HCT116 (cell line): ENCODE measurements around the gene SYF2. TPM values are rescaled to one million over a fixed set of nuclear protein-coding genes. Genes with fewer than 3 reads are reported as not detected.

Source experiments
- ATAC-seq: fragments of 200-7000 bp; cut with Tn5 transposase; 2 replicates; pipeline ENCODE4 v1.9.1; 2020; ENCODE audit warnings: mild to moderate bottlenecking, moderate library complexity
- BruUV-seq: library from RNA; stranded (reverse); fragments of 400-500 nt; replicated peaks from 2 replicates; lab custom pipeline; 2021; lab: Mats Ljungman, UMichigan
- CTCF ChIA-PET: fragments of 300-600 bp; sonication (Branson Sonifier 250); formaldehyde crosslinking; loops from one replicate; lab custom pipeline; 2021; ENCODE audit warnings: antibody characterized with exemption; lab: Charles Lee
- POLR2A ChIA-PET: fragments of 300-600, 350-600 bp; sonication (Branson Sonifier 250); formaldehyde crosslinking; loops from one replicate; lab custom pipeline; 2021; ENCODE audit warnings: antibody characterized with exemption; lab: Charles Lee
- RAD21 ChIA-PET, 2 experiments: fragments of 300-600 bp; sonication (Branson Sonifier 250); formaldehyde crosslinking; loops; one replicate each; lab custom pipeline; 2023; ENCODE audit warnings: low total read pairs in 2 of 2; ENCODE audit not compliant: uncharacterized antibody in 2 of 2, unreplicated experiment in 2 of 2, low non-redundant PET in 1 of 2; lab: Charles Lee
- DNase-seq: peaks from one replicate; pipeline ENCODE4 v3.0.0-alpha.2; 2010; ENCODE audit warnings: low read depth, low spot score
- H2AFZ ChIP-seq: fragments of 200-600 bp; shearing (Covaris generic), sonication (generic); 2 replicates; pipeline ENCODE4 v1.6.1; 2017; ENCODE audit warnings: low read depth, mixed run types, mixed read lengths, antibody characterized with exemption, low read length; ENCODE audit not compliant: poor library complexity, severe bottlenecking
- H3K27ac ChIP-seq: 2 replicates; pipeline ENCODE4 v1.5.1; 2012; ENCODE audit warnings: low read depth, low read length
- H3K27me3 ChIP-seq: fragments of 200-600 bp; sonication (generic); 2 replicates; pipeline ENCODE4 v1.6.1; 2016; ENCODE audit warnings: mixed run types, low read length, mixed read lengths; ENCODE audit not compliant: insufficient read depth
- H3K36me3 ChIP-seq, 2 experiments: fragments of 200-500 bp in 1 of 2; fragments of 200-600 bp in 1 of 2; sonication (Bioruptor generic) in 1 of 2; sonication (generic) in 1 of 2; 2 replicates each; pipeline versions ENCODE4 v1.5.1 to v1.6.1; 2014 to 2016; ENCODE audit warnings: low read length in 2 of 2, inconsistent platforms in 1 of 2, mixed read lengths in 1 of 2, mixed run types in 1 of 2; ENCODE audit not compliant: insufficient read depth in 2 of 2, control insufficient read depth in 1 of 2
- H3K4me1 ChIP-seq, 2 experiments: fragments of 200-600 bp in 1 of 2; sonication (generic) in 1 of 2; 2 replicates each; pipeline versions ENCODE4 v1.5.1 to v1.6.1; 2012 to 2017; ENCODE audit warnings: low read length in 2 of 2, inconsistent platforms in 1 of 2, mild to moderate bottlenecking in 1 of 2, mixed read lengths in 1 of 2, mixed run types in 1 of 2, moderate library complexity in 1 of 2; ENCODE audit not compliant: insufficient read depth in 2 of 2, control insufficient read depth in 1 of 2
- H3K4me2 ChIP-seq: fragments of 200-600 bp; sonication (generic); 2 replicates; pipeline ENCODE4 v1.6.1; 2017; ENCODE audit warnings: mixed run types, low read length, mixed read lengths
- H3K4me3 ChIP-seq, 2 experiments: fragments of 200-600 bp in 1 of 2; sonication (generic) in 1 of 2; replicated peaks in 1 of 2; 2 replicates each; pipeline ENCODE4 v1.5.1; 2011 to 2016; ENCODE audit warnings: low read length in 2 of 2, control low read depth in 1 of 2, low read depth in 1 of 2, mild to moderate bottlenecking in 1 of 2, mixed read lengths in 1 of 2, mixed run types in 1 of 2
- H3K79me2 ChIP-seq: fragments of 200-600 bp; sonication (generic); 2 replicates; pipeline ENCODE4 v1.6.1; 2017; ENCODE audit warnings: mild to moderate bottlenecking, mixed run types, low read length, moderate library complexity, mixed read lengths; ENCODE audit not compliant: insufficient read depth
- H3K9ac ChIP-seq: fragments of 200-600 bp; sonication (generic); 2 replicates; pipeline ENCODE4 v1.6.1; 2016; ENCODE audit warnings: low read length, mixed read lengths
- H3K9me2 ChIP-seq: fragments of 200-600 bp; sonication (generic), shearing (Covaris generic); 2 replicates; pipeline ENCODE4 v1.6.1; 2017; ENCODE audit warnings: mixed run types, mild to moderate bottlenecking, moderate library complexity; ENCODE audit not compliant: insufficient read depth
- H3K9me3 ChIP-seq, 2 experiments: fragments of 200-500 bp in 1 of 2; fragments of 200-600 bp in 1 of 2; sonication (Bioruptor generic) in 1 of 2; sonication (generic) in 1 of 2; 2 replicates each; pipeline ENCODE4 v1.6.1; 2014 to 2017; ENCODE audit warnings: low read length in 2 of 2, mixed read lengths in 2 of 2, inconsistent platforms in 1 of 2, low read depth in 1 of 2, mild to moderate bottlenecking in 1 of 2, mixed run types in 1 of 2, moderate library complexity in 1 of 2; ENCODE audit not compliant: control insufficient read depth in 1 of 2, insufficient read depth in 1 of 2
- H4K20me1 ChIP-seq: fragments of 200-600 bp; sonication (generic), shearing (Covaris generic); 2 replicates; pipeline ENCODE4 v1.6.1; 2017; ENCODE audit warnings: mixed run types, mild to moderate bottlenecking, moderate library complexity; ENCODE audit not compliant: insufficient read depth
- ATF3 ChIP-seq: IDR thresholded peaks from 2 replicates; pipeline ENCODE4 v1.6.1; 2012
- CBX3 ChIP-seq: IDR thresholded peaks from 2 replicates; pipeline ENCODE4 v1.6.1; 2012; ENCODE audit warnings: low read depth
- CEBPB ChIP-seq: IDR thresholded peaks from 2 replicates; pipeline ENCODE4 v1.6.1; 2012; ENCODE audit warnings: low read depth
- EGR1 ChIP-seq: IDR thresholded peaks from 2 replicates; pipeline ENCODE4 v1.6.1; 2012; ENCODE audit warnings: low read depth
- EZH2 ChIP-seq: fragments of 200-600 bp; sonication (generic); IDR thresholded peaks from 2 replicates; pipeline ENCODE4 v1.6.1; 2017; ENCODE audit warnings: antibody characterized with exemption, mixed run types
- FOSL1 ChIP-seq: IDR thresholded peaks from 2 replicates; pipeline ENCODE4 v1.6.1; 2012; ENCODE audit warnings: low read depth
- JUND ChIP-seq: IDR thresholded peaks from 2 replicates; pipeline ENCODE4 v1.6.1; 2012
- POLR2A ChIP-seq: IDR thresholded peaks from 2 replicates; pipeline ENCODE4 v1.7.0; 2011; ENCODE audit warnings: borderline replicate concordance; ENCODE audit not compliant: insufficient read depth, insufficient read length; ENCODE audit errors: extremely low read depth
- REST ChIP-seq: IDR thresholded peaks from 2 replicates; pipeline ENCODE4 v1.6.1; 2012; ENCODE audit warnings: low read depth
- SIN3A ChIP-seq: IDR thresholded peaks from 2 replicates; pipeline ENCODE4 v1.6.1; 2012; ENCODE audit warnings: low read depth
- YY1 ChIP-seq: IDR thresholded peaks from 2 replicates; pipeline ENCODE4 v1.6.1; 2011; ENCODE audit warnings: low read length, low read depth, moderate library complexity, mild to moderate bottlenecking; ENCODE audit not compliant: insufficient replicate concordance; ENCODE audit errors: extremely low read depth
- ZFX ChIP-seq: fragments of 450-650 bp; IDR thresholded peaks from 2 replicates; pipeline ENCODE4 v1.6.1; 2017
- ZNF274 ChIP-seq: fragments of 200-500 bp; sonication (Bioruptor generic); IDR thresholded peaks from 2 replicates; pipeline ENCODE4 v1.6.1; 2014; ENCODE audit warnings: mild to moderate bottlenecking, low read depth, low read length, inconsistent platforms
- intact Hi-C: fragments of 100-400 bp; cut with micrococcal nuclease; formaldehyde crosslinking; loops from 2 replicates; pipeline ENCODE4 v1.10.0; 2022
- total RNA-seq: library from RNA; stranded (reverse); gene quantifications from one replicate; pipeline ENCODE4 v1.2.1, GENCODE V29; 2021; ENCODE audit not compliant: unreplicated experiment
- TF ChIP-seq, protein P1 (sequence below): IDR thresholded peaks from 2 replicates; pipeline ENCODE4 v1.6.1; 2012

Gene SYF2
- total RNA-seq, 1 experiment from 2014 or later = 40.4 TPM

GRCh38 chr1:25185409-25186160 lies 46.7 kb downstream of the SYF2 start:
- intact Hi-C loops = no loop called here
- Histone ChIP-seq H3K9me3 (no peaks in the 10 kb centered on the region), H3K4me3 (no peak overlapping the region), H3K27ac (no peak overlapping the region), H3K79me2 (no peaks in the 10 kb centered on the region), H3K36me3 (no peaks in the 10 kb centered on the region), H3K27me3 (no peaks in the 10 kb centered on the region), H4K20me1 (no peaks in the 10 kb centered on the region), H3K9ac (no peak overlapping the region), H2AFZ (no peak overlapping the region), H3K4me1 (peaks cover 0 to 6% of the 10 kb centered on the region in 2 experiments; a peak in 3 of 4 replicates), H3K4me2 (no peak overlapping the region), H3K9me2 (no peaks in the 10 kb centered on the region)
- ChIA-PET RAD21 (no interaction called here), POLR2A (interaction anchor here (0.7 kb wide), 1 partner anchor 15 kb away, joined by 3 read pairs; no protein-coding TSS in a partner anchor), CTCF (no interaction called here)
- BruUV-seq = no TSS peak
- DNase-seq (no peak), ATAC-seq (no peak)
- TF ChIP-seq EZH2 = no peak
- TF ChIP-seq, protein P1, sequence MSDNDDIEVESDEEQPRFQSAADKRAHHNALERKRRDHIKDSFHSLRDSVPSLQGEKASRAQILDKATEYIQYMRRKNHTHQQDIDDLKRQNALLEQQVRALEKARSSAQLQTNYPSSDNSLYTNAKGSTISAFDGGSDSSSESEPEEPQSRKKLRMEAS = no peak
- TF ChIP-seq EGR1 = no peak
- no peak for TF ChIP-seq CEBPB
- TF ChIP-seq YY1 = no peak
- no peak for TF ChIP-seq REST
- no peak for TF ChIP-seq ATF3
- no peak for TF ChIP-seq FOSL1
- TF ChIP-seq POLR2A = no peak
- no peak for TF ChIP-seq JUND
- TF ChIP-seq SIN3A = no peak
- no peak for TF ChIP-seq ZNF274
- no peak for TF ChIP-seq CBX3
- no peak for TF ChIP-seq ZFX
